Measurements from ENCODE around the gene SARDH.

DNA sequence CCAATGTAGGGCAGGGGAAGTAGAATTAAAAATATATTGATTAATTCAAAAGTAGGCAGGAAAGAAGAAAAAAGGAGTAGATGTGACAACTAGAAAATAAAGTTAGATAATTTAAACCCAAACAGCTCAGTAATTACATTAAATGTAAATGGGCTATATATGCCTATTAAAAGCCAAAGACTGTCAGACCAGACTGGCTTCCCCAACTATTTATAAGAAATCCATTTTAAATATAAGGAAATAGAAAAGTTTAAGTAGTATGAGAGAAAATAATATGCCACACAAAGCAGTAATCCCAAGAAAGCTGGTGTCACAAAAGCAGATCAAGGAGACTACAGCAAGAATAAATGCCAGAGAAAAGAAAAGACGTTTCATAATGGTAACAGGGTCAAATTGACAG is 28.9 kb upstream of the SARDH start:
- no peak for TF ChIP-seq TAF1 (IDR thresholded peaks at IDR 0.05; ENCODE audit: borderline replicate concordance, low read depth, low read length)
- no peak for TF ChIP-seq POLR2AphosphoS5 (IDR thresholded peaks at IDR 0.05; ENCODE audit: low read depth, low read length)
